ENCODE measurements around the gene PRUNE2.
"Not testable (repeated sequence)": the region's sequence is repeated elsewhere in the genome, so short reads cannot be mapped to it uniquely, and the experiment has no call there.

The PRUNE2 gene

GRCh38 chr9:76680716-76681425, 225.0 kb downstream of the PRUNE2 start:
- no peaks in the 10 kb centered on the region for H3K9me3 ChIP-seq
- H3K36me3 ChIP-seq, result no peaks in the 10 kb centered on the region
- H3K4me1 ChIP-seq, result no peaks in the 10 kb centered on the region
- no peak overlapping the region for H3K4me3 ChIP-seq (ENCODE audit: low read depth, low read length)
- no peak for DNase-seq
- no peaks in the 10 kb centered on the region for H3K27me3 ChIP-seq
- TF ChIP-seq CTCF (IDR thresholded peaks at IDR 0.05; ENCODE audit: low read depth, low read length), result no peak

- Histone ChIP-seq H3K4me1 (no peaks in the 10 kb centered on the region), H3K4me3 (ENCODE audit: low read depth, low read length) (no peak overlapping the region), H3K36me3 (no peaks in the 10 kb centered on the region), H3K27me3 (no peaks in the 10 kb centered on the region), H3K9me3 (no peaks in the 10 kb centered on the region)
- no peak for DNase-seq
- no peak for TF ChIP-seq CTCF (IDR thresholded peaks at IDR 0.05; ENCODE audit: low read depth, low read length)
Observed at GRCh38 chr9:76677481-76678055, 228.3 kb downstream of the PRUNE2 start.

- H3K4me1 ChIP-seq, result no peaks in the 10 kb centered on the region
- DNase-seq, result no peak
- TF ChIP-seq CTCF (IDR thresholded peaks at IDR 0.05; ENCODE audit: low read depth, low read length), result no peak
- H3K27me3 ChIP-seq, result no peaks in the 10 kb centered on the region
- no peak overlapping the region for H3K4me3 ChIP-seq (ENCODE audit: low read depth, low read length)
- H3K36me3 ChIP-seq, result no peaks in the 10 kb centered on the region
- no peaks in the 10 kb centered on the region for H3K9me3 ChIP-seq
Observed at GRCh38 chr9:76676857-76677256, 229.1 kb downstream of the PRUNE2 start.

GRCh38 chr9:76667521-76667957, 238.4 kb downstream of the PRUNE2 start:
- no peak for TF ChIP-seq CTCF (IDR thresholded peaks at IDR 0.05; ENCODE audit: low read depth, low read length)
- H3K4me1 ChIP-seq, result no peaks in the 10 kb centered on the region; the same call in 1 of the 2 replicates
- H3K4me3 ChIP-seq (ENCODE audit: low read depth, low read length), result no peak overlapping the region
- no peaks in the 10 kb centered on the region for H3K27me3 ChIP-seq
- H3K36me3 ChIP-seq, result peaks cover 4% of the 10 kb centered on the region; the same call in 1 of the 2 replicates
- no peak for DNase-seq
- H3K9me3 ChIP-seq, result no peaks in the 10 kb centered on the region; the same call in 1 of the 2 replicates

GRCh38 chr9:76665966-76666365, 239.9 kb downstream of the PRUNE2 start:
- not testable (repeated sequence) for H3K9me3 ChIP-seq; H3K4me1 ChIP-seq; H3K4me3 ChIP-seq (ENCODE audit: low read depth, low read length); H3K36me3 ChIP-seq; H3K27me3 ChIP-seq
- peak; percentile 49 for DNase-seq
- TF ChIP-seq CTCF (IDR thresholded peaks at IDR 0.05; ENCODE audit: low read depth, low read length), result peak; percentile 36

- no peaks in the 10 kb centered on the region for H3K27me3 ChIP-seq
- TF ChIP-seq CTCF (IDR thresholded peaks at IDR 0.05; ENCODE audit: low read depth, low read length), result no peak
- H3K4me1 ChIP-seq, result no peaks in the 10 kb centered on the region; the same call in 1 of the 2 replicates
- no peaks in the 10 kb centered on the region; the same call in 1 of the 2 replicates for H3K9me3 ChIP-seq
- peaks cover 4% of the 10 kb centered on the region; the same call in 1 of the 2 replicates for H3K36me3 ChIP-seq
- DNase-seq, result no peak
- H3K4me3 ChIP-seq (ENCODE audit: low read depth, low read length), result no peak overlapping the region
Observed at GRCh38 chr9:76665458-76665857, 240.5 kb downstream of the PRUNE2 start.

Data from BE2C (cell line).